Heart left ventricle (tissue), 13 donors: ENCODE results near the gene LRP5.

Experiments used
- POLR2A ChIP-seq, 2 donors: fragments of 450-650 bp; IDR thresholded peaks; one replicate each; pipeline ENCODE4 v1.6.1; 2017; ENCODE audit warnings: antibody characterized with exemption in 2 of 2, mild to moderate bottlenecking in 2 of 2, moderate library complexity in 2 of 2
- TF ChIP-seq, protein P1 (sequence below), 12 donors: fragments of 200-600 bp; sonication (generic) in 4 of 12; IDR thresholded peaks; one replicate each; pipeline versions ENCODE4 v1.5.0 to v1.8.0; 2018 to 2022; ENCODE audit warnings: antibody characterized with exemption in 12 of 12, mild to moderate bottlenecking in 5 of 12
- donor health status: ischemic (EF 13 %, LVEDD 7.1; RV severe dilation, severe dysfunction).
- donor health status: DM: no; HTN: yes; CAD: no.
- donor health status: DM: no; HTN: no; CAD: no.
- donor health status: ischemic (EF 25% LVEDD 6.9; RV normal size, moderate dysfunction).
- donor health status: ischemic (EF 25% LVEDD 5.7; RV mildly dilated, moderate dysfunction).
- donor health status: ischemic (EF 35%, LVEDD 5.7; RV mildly dilated, moderate dysfunction).
- donor health status: nonischemic (EF 11% LVEDD 7.7; RV severe dilation, severe dysfunction).
- donor health status: DM: yes; HTN: yes; CAD: no.
- donor health status: PGD.
- donor health status: ischemic (EF 29% LVEDD 5.4; RV normal size, mild dysfunction).
- donor health status: nonischemic (EF 23%, LVEDD 6.1; RV moderate dilation, normal function).

DNA sequence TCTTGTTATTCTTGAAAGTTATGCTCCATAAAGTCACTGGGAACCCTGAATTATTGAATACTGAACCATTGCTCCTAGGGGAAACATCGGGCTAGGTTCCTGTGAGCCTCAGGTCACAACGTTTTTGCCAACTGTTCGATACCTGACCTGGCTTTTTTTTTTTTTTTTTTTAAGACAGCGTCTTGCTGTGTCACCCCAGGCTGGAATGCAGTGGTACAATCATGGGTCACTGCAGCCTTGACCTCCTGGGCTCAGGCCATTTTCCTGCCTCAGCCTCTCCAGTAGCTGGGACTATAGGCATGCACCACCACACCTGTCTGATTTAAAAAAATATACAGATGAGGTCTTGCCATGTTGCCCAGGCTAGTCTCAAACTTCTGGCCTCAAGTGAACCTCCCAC, 22.5 kb downstream of the LRP5 start:
- TF ChIP-seq, protein P1, sequence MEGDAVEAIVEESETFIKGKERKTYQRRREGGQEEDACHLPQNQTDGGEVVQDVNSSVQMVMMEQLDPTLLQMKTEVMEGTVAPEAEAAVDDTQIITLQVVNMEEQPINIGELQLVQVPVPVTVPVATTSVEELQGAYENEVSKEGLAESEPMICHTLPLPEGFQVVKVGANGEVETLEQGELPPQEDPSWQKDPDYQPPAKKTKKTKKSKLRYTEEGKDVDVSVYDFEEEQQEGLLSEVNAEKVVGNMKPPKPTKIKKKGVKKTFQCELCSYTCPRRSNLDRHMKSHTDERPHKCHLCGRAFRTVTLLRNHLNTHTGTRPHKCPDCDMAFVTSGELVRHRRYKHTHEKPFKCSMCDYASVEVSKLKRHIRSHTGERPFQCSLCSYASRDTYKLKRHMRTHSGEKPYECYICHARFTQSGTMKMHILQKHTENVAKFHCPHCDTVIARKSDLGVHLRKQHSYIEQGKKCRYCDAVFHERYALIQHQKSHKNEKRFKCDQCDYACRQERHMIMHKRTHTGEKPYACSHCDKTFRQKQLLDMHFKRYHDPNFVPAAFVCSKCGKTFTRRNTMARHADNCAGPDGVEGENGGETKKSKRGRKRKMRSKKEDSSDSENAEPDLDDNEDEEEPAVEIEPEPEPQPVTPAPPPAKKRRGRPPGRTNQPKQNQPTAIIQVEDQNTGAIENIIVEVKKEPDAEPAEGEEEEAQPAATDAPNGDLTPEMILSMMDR (IDR thresholded peaks at IDR 0.05), result no peak
- TF ChIP-seq POLR2A (IDR thresholded peaks at IDR 0.05), result no peak
